Measurements from ENCODE around the gene MALRD1. TPM values are rescaled to one million over a fixed set of nuclear protein-coding genes. Genes with fewer than 3 reads are reported as not detected.

The MALRD1 gene
- total RNA-seq, 2 experiments from 2014 or later = not detected

GRCh38 chr10:19071946-19072345, 23.3 kb downstream of the MALRD1 start:
- Mint-ChIP-seq H3K27me3 (no peaks in the 10 kb centered on the region), H3K27ac (no peak overlapping the region), H3K36me3 (ENCODE audit: low read depth) (no peaks in the 10 kb centered on the region), H3K4me3 (no peak overlapping the region), H3K4me1 (ENCODE audit: low read depth) (no peaks in the 10 kb centered on the region), H3K9me3 (no peaks in the 10 kb centered on the region)
- H3K36me3 ChIP-seq (ENCODE audit: insufficient read depth, low read length) = no peaks in the 10 kb centered on the region
- no peaks in the 10 kb centered on the region for H3K27me3 ChIP-seq (ENCODE audit: control insufficient read depth in 1 of 2, insufficient read depth in 2 of 2, low read length in 2 of 2)
- H3K27ac ChIP-seq (ENCODE audit: low read depth in 1 of 2, low read length in 2 of 2) = no peak overlapping the region
- H3K4me1 ChIP-seq (ENCODE audit: insufficient read depth, low read length) = no peaks in the 10 kb centered on the region
- H3K9me3 ChIP-seq (ENCODE audit: control insufficient read depth in 1 of 2, insufficient read depth in 1 of 2, low read length in 2 of 2) = peaks cover 0 to 4% of the 10 kb centered on the region in 2 experiments
- POLR2A ChIA-PET = no interaction called here
- DNase-seq (no peak), ATAC-seq (ENCODE audit: poor library complexity) (no peak)
- intact Hi-C loops (cut with DNase I, micrococcal nuclease) = no loop called here
- CTCF ChIA-PET = no interaction called here
- H3K4me3 ChIP-seq (ENCODE audit: low read length) = no peak overlapping the region
- TF ChIP-seq CTCF (IDR thresholded peaks at IDR 0.05) = no peak

DNA sequence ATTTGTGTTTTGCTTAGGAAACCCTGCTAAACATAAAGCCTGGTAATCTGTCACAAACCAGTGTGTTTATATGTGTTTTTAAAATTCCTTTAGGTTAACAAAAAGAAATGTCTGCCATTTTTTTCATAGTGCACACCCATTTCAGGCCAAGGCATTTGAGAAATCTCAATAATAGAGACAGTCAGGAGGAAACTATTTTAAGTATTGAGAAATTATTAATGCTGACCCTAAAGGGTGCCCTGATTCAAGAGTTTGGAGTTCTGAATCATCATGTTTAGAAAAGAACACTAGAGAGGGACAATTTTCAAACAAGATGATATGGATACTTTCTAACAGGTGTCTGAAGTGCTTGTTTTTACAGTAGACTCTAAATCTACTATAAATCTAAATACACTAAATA, 28.7 kb downstream of the MALRD1 start:
- H3K27me3 ChIP-seq (ENCODE audit: control insufficient read depth in 1 of 2, insufficient read depth in 2 of 2, low read length in 2 of 2) = no peaks in the 10 kb centered on the region
- H3K9me3 ChIP-seq (ENCODE audit: control insufficient read depth in 1 of 2, insufficient read depth in 1 of 2, low read length in 2 of 2) = peaks cover 0 to 4% of the 10 kb centered on the region in 2 experiments
- Mint-ChIP-seq H3K9me3 (peaks cover 12% of the 10 kb centered on the region), H3K27me3 (no peaks in the 10 kb centered on the region), H3K36me3 (ENCODE audit: low read depth) (no peaks in the 10 kb centered on the region), H3K4me3 (no peak overlapping the region), H3K27ac (no peak overlapping the region), H3K4me1 (ENCODE audit: low read depth) (no peaks in the 10 kb centered on the region)
- DNase-seq (no peak), ATAC-seq (ENCODE audit: poor library complexity) (no peak)
- intact Hi-C loops (cut with DNase I, micrococcal nuclease) = no loop called here
- no peaks in the 10 kb centered on the region for H3K36me3 ChIP-seq (ENCODE audit: insufficient read depth, low read length)
- no peak for TF ChIP-seq CTCF (IDR thresholded peaks at IDR 0.05)
- H3K4me3 ChIP-seq (ENCODE audit: low read length) = no peak overlapping the region
- H3K27ac ChIP-seq (ENCODE audit: low read depth in 1 of 2, low read length in 2 of 2) = no peak overlapping the region
- ChIA-PET CTCF (no interaction called here), POLR2A (no interaction called here)
- H3K4me1 ChIP-seq (ENCODE audit: insufficient read depth, low read length) = no peaks in the 10 kb centered on the region

- Mint-ChIP-seq H3K4me1 (ENCODE audit: low read depth) (no peaks in the 10 kb centered on the region), H3K27ac (no peak overlapping the region), H3K27me3 (no peaks in the 10 kb centered on the region), H3K4me3 (no peak overlapping the region), H3K9me3 (peaks cover 3% of the 10 kb centered on the region), H3K36me3 (ENCODE audit: low read depth) (no peaks in the 10 kb centered on the region)
- Histone ChIP-seq H3K4me1 (ENCODE audit: insufficient read depth, low read length) (no peaks in the 10 kb centered on the region), H3K27me3 (ENCODE audit: control insufficient read depth in 1 of 2, insufficient read depth in 2 of 2, low read length in 2 of 2) (no peaks in the 10 kb centered on the region), H3K9me3 (ENCODE audit: control insufficient read depth in 1 of 2, insufficient read depth in 1 of 2, low read length in 2 of 2) (no peaks in the 10 kb centered on the region), H3K36me3 (ENCODE audit: insufficient read depth, low read length) (no peaks in the 10 kb centered on the region), H3K27ac (ENCODE audit: low read depth in 1 of 2, low read length in 2 of 2) (no peak overlapping the region), H3K4me3 (ENCODE audit: low read length) (no peak overlapping the region)
- no peak for TF ChIP-seq CTCF (IDR thresholded peaks at IDR 0.05)
- POLR2A ChIA-PET = no interaction called here
- no peak for ATAC-seq (ENCODE audit: poor library complexity)
- no peak for DNase-seq
- CTCF ChIA-PET = no interaction called here
- intact Hi-C loops (cut with DNase I, micrococcal nuclease) = no loop called here
Observed at GRCh38 chr10:19096501-19097073, 48.0 kb downstream of the MALRD1 start.

Data from CD4-positive, alpha-beta T cell (primary cell).